ENCODE results near the gene MARVELD2.

DNA sequence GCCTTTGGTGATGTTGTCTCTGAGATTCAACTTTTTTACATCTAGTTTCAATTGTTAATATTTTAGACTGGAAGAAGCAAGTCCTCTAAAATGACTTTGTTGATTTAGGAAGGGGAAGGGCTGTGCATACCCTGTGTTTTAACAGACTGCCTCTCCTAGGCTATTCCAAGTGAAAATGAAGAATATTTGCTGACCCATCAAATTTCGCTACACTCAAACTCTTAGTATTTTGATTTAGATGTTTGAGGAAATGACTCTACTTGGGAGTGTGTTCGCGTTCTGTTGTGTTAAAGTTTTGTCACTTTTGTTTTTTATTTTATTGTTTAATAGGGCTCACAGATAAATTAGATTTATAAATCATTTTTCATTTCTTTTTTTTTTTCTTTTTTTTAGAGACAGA, 3.6 kb downstream of the MARVELD2 start:
- no peak for TF ChIP-seq POLR2A (IDR thresholded peaks at IDR 0.05)
- TF ChIP-seq, protein P1, sequence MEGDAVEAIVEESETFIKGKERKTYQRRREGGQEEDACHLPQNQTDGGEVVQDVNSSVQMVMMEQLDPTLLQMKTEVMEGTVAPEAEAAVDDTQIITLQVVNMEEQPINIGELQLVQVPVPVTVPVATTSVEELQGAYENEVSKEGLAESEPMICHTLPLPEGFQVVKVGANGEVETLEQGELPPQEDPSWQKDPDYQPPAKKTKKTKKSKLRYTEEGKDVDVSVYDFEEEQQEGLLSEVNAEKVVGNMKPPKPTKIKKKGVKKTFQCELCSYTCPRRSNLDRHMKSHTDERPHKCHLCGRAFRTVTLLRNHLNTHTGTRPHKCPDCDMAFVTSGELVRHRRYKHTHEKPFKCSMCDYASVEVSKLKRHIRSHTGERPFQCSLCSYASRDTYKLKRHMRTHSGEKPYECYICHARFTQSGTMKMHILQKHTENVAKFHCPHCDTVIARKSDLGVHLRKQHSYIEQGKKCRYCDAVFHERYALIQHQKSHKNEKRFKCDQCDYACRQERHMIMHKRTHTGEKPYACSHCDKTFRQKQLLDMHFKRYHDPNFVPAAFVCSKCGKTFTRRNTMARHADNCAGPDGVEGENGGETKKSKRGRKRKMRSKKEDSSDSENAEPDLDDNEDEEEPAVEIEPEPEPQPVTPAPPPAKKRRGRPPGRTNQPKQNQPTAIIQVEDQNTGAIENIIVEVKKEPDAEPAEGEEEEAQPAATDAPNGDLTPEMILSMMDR (IDR thresholded peaks at IDR 0.05), result no peak

Data from esophagus squamous epithelium (tissue), 4 donors.